ENCODE measurements around the gene PRKCA.
"Not testable (repeated sequence)": the region's sequence is repeated elsewhere in the genome, so short reads cannot be mapped to it uniquely, and the experiment has no call there.

Gene PRKCA

DNA sequence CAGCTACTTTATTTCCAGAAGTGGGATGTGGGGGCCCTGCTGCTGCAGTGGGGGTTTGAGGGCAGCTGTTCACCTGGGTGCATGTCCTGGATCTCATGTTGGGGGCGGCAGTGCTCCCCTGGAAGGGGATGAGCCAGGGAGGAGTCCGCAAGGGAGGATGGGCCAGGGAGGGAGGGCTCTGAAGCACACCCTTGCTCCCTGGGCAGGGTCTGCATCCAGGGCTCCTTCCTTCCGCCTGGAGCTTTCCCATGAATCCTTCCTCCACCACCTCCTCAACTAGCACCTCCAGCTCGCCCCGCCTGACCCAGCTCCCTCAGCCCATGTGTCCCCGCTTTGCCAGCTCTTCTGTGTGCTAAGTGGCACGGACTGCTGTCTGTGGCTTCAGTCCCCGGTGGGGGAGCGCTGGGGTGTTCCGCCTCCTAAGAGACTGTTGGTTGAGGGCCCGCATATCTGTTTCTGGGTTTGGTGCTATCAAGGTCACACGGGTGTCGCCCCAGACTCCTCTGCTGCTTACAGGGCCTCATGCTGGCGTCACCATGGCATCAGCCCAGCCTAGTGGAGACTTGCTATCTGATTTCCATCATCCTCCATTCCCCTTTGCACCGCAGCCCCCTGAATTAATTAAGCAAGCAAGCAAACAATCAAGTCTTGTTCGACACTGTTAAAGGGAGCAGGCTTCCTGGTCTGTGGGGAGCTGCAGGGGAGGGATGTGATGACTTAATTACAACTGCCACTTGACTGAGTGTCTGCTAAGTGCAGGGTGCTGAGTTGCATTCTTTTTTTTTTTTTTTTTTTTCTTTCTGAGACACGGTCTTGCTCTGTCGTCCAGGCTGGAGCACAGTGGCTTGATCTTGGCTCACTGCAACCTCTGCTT lies 71.8 kb downstream of the PRKCA start:
- DNase-seq, result peak in 8 of 10 donors; percentile 12 to 87 (median 36)

GRCh38 chr17:66375121-66375520 lies 72.7 kb downstream of the PRKCA start:
- intact Hi-C loops (cut with DNase I), result no loop called here
- DNase-seq, result no peak

More for the DNA sequence above, 71.8 kb downstream of the PRKCA start:
- intact Hi-C loops (cut with DNase I), result no loop called here

DNA sequence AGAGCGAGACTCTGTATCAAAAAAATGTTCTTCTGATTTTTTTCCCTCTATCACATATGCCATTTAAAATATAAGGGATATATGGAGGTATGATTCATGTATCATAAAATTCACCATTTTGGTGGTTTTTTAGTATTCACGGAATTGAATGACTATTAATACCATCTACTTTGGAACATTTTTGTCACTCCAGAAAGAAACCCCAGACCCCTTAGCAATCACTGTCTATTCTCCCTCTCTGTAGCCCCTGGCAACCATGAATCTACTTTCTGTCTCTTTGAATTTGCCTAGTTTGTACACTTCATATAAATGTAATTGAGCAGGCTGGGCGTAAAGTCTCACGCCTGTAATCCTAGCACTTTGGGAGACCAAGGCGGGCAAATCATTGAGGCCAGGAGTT lies 75.9 kb downstream of the PRKCA start:
- intact Hi-C loops (cut with DNase I), result no loop called here
- no peak for DNase-seq

DNA sequence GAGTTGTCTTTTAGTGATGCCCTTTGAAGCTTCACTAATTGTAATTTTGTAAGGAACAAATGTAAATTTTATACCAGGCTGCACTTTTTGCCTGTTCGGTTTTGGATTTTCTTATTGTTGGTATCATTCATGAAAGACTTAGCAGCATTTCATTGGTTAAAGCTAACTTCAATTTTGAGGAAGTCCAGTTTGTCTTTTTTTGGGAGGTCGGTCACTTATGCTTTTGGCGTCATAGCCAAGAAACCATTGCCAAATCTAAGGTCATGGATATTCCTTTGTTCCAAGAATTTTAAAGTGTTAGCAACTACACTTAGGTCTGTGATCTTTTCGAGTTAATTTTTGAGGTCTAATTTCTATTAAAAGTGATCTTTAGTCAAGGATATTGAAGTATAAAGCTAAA lies 77.1 kb downstream of the PRKCA start:
- DNase-seq, result no peak
- intact Hi-C loops (cut with DNase I), result no loop called here

DNA sequence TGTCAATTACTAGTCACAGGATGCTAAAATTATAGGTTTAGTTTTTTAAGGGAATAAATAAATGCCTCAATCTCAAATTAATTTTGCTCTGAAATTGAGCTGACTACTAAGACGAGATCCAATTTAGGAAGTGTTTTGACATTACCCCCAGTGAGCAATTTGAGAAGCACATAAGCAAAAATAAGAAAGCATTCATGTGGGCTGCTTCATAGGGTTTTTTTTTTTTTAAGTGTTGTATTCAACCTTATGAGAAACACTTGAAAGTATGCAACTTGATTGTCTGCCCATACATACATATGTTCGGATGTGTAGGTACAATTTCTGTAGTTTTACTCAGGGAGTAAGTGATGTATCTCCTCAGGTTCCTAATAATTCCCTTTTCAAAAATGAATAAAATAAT lies 77.6 kb downstream of the PRKCA start:
- DNase-seq, result no peak
- intact Hi-C loops (cut with DNase I), result no loop called here

DNA sequence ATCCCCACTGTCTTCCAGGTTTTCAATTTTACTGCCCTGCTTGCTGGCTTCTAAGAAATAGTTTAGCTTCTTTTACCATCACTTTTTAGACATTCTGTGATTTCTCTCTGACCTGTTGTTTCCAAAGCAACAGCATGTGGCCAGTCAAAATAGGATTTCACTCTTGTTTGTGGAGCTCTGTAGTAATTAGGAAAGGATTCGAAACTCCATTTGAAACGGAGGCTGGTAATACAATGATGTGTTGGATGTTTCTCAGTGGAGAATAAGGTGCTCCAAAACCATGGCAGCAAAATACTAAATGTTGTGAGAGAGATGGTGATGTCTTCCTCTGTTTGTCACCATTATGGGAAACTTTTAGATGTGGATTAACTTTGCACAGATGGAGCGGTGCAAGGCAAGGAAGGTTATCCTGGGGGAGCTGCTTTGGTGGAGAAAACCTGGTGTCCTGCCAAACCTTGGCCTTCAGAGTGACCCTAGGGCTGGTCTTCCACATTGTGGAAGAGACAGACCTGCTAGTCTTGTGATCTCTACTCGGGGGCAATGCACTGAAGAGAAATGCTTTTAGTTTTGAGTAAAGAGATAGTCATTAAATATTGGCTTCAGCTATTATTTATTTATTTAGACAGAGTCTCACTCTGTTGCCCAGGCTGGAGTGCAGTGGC lies 79.4 kb downstream of the PRKCA start:
- intact Hi-C loops (cut with DNase I), result no loop called here
- no peak for DNase-seq

GRCh38 chr17:66383333-66383732 lies 80.9 kb downstream of the PRKCA start:
- no peak for DNase-seq
- intact Hi-C loops (cut with DNase I), result no loop called here

GRCh38 chr17:66386498-66387351 lies 84.3 kb downstream of the PRKCA start:
- DNase-seq, result no peak
- intact Hi-C loops (cut with DNase I), result no loop called here

DNA sequence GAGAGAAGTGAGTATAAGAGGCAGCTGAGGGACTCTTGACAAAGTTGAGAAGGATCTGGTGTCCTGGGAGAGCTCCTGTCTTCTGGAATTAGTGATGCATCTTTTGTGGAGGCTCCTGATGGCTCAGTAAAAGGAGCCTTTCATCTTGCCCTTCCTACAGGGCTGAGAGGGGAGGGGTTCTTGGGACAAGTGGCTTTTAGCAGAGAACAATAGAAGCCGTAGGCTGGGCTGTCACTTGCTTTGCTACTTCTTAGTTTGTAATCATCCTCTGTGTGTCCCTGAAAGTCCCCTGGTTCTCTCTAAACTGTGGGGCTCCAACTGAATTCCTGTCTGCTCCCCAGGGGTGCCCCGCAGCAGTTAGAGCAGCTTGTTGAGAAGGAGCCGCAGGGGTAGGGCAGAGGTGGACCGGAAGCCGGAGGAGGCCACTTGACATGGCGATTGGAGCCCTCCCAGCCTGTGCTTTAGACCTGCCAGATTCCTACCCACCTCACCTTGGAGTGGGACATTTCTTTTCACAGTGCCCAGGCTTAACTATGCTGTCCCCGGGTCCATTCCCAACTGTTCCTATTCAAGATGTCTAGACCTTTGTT lies 85.1 kb downstream of the PRKCA start:
- DNase-seq, result peak in 1 of 10 donors; percentile 54
- intact Hi-C loops (cut with DNase I), result no loop called here

DNA sequence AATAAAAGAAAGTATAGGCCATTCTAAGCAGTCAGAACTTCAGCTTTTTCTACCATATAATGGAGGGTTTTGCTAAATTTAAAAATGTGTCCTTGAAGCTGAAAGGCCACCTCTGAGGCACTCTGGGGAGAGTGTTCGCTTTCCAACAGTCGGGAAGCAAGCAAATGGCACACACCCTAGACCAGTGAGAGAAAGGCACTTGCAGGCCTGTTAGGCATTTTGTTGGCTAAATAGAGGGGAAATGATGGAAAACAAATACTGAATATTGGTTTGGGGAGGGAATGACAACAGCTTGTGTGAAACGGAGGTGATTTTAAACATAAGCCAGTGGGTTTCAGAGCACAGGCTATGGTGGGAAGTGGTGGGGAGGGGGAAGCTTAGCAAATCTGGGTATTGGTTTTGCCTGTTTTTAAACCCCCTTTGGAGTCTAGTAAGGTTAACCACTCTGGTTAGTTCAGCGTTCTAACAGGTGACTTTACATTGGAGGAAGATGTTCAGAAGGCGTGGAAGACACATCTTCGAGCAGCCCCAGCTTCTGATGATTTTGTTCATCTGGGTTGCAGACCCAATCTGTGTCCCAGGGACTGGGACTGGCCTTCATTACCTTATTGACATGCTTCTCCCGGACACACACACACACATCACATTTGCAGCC lies 90.5 kb downstream of the PRKCA start:
- intact Hi-C loops (cut with DNase I), result no loop called here
- peak in 1 of 10 donors; percentile 12 for DNase-seq

- intact Hi-C loops (cut with DNase I), result no loop called here
- no peak for DNase-seq
These were observed 93.5 kb downstream of the PRKCA start for GRCh38 chr17:66395961-66396360.

DNA sequence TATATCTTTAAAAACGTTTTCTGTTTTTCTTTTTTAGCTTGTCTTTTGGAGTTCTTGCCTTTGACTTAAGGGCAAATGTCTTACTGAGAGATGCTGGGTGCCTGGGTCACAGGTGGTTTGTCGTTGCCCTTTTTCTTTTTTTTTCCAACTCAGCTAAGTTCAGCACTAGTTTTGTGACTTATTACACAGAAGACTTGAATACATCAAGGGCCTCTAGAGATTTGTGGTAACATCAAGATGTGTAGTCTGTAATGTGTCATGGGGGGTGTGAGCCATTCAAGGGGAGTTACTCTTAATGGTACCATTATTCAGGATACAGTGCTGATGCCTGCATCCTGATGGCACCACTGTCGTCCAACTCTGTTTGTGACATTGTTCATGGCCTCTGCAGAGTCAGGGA lies 95.1 kb downstream of the PRKCA start:
- intact Hi-C loops (cut with DNase I), result no loop called here
- peak in 1 of 10 donors; percentile 24 for DNase-seq

GRCh38 chr17:66398059-66398458 lies 95.6 kb downstream of the PRKCA start:
- no peak for DNase-seq

GRCh38 chr17:66398617-66399016 lies 96.2 kb downstream of the PRKCA start:
- intact Hi-C loops (cut with DNase I), result no loop called here

More at GRCh38 chr17:66398059-66398458, 95.6 kb downstream of the PRKCA start:
- intact Hi-C loops (cut with DNase I), result no loop called here

DNA sequence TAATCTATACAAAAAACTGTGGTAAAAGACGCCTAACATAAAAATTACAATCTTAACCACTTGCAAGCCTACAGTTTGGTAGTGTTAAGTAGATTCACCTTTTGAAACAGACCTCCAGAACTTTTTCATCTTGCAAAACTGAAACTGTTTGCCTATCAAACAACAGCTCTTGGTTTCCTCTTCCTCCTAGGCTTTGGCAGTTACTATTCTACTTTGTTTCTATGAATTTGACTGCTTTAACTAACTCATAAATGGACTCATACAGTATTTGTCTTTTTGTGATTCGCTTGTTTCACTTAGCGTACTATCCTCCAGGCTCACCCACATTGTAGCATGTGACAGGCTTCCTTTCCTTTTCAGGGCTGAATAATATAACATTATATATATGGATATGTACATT lies 97.0 kb downstream of the PRKCA start:
- intact Hi-C loops (cut with DNase I), result no loop called here
- DNase-seq, result no peak

More at GRCh38 chr17:66398617-66399016, 96.2 kb downstream of the PRKCA start:
- DNase-seq, result peak in 1 of 10 donors; percentile 29

- intact Hi-C loops (cut with DNase I), result not testable (repeated sequence)
- peak in 1 of 10 donors; percentile 24 for DNase-seq
These were observed 97.8 kb downstream of the PRKCA start for GRCh38 chr17:66400041-66400688.

GRCh38 chr17:66400698-66401097 lies 98.3 kb downstream of the PRKCA start:
- no peak for DNase-seq
- intact Hi-C loops (cut with DNase I), result no loop called here

DNA sequence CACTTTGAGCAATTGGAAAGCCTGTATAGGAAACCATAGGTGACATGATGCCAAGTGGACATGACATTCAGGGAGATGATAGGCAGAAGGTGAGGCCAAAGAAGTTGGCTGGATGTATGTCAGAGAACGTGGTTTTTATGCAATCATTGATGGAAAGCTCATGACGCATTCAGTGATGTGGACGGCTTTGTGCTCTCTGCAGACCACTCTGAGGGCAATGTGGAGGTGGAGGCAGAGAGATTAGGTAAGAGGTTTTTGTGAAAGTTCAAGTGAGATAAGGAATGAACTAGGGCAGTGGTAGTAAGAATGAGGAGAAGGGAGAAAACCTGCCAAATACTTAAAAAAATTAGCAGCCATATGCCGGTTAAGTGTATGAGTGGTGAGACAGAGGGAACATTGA lies 99.0 kb downstream of the PRKCA start:
- intact Hi-C loops (cut with DNase I), result no loop called here
- peak in 1 of 10 donors; percentile 1 for DNase-seq

DNA sequence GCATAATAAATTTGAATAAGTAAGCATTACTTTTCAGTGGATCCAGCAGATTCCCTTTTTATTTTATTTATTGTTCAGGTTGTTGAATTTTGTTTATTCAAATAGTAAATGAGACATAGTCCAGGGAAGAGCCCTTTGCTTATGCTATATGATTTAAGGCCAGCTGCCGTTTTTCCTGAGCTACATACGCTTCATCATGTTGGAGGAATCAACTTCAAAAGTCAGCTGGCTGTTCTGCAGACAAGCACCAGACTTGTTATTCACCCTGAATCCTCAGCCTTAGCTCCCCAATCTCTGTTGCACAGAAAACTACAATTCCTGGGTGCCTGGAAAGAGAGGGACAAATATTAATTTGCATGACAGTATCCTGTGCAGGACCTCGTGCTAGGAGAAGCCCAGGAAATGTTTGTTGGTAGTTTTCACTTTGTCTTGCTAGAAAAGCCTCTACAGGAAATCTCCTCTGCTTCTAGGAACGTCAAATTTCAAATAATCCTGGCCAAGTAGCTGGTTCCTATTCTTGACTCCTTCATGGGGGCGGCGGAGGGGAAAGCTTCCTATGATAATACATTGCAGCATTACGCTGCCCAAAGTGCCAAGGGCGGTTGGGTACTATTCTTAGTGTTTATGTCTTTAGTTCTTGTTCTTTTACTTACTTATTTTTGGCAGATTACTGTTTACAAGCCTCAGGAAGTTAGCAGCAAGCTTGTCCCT lies 101.6 kb downstream of the PRKCA start:
- intact Hi-C loops (cut with DNase I), result no loop called here
- peak in 5 of 10 donors; percentile 27 to 83 (median 34) for DNase-seq
